Measurements from ENCODE around the gene PLEKHG4B. TPM values are rescaled to one million over a fixed set of nuclear protein-coding genes. Genes with fewer than 3 reads are reported as not detected.

Gene PLEKHG4B
- total RNA-seq, 1 donor from 2014 or later, result 49.4 TPM

DNA sequence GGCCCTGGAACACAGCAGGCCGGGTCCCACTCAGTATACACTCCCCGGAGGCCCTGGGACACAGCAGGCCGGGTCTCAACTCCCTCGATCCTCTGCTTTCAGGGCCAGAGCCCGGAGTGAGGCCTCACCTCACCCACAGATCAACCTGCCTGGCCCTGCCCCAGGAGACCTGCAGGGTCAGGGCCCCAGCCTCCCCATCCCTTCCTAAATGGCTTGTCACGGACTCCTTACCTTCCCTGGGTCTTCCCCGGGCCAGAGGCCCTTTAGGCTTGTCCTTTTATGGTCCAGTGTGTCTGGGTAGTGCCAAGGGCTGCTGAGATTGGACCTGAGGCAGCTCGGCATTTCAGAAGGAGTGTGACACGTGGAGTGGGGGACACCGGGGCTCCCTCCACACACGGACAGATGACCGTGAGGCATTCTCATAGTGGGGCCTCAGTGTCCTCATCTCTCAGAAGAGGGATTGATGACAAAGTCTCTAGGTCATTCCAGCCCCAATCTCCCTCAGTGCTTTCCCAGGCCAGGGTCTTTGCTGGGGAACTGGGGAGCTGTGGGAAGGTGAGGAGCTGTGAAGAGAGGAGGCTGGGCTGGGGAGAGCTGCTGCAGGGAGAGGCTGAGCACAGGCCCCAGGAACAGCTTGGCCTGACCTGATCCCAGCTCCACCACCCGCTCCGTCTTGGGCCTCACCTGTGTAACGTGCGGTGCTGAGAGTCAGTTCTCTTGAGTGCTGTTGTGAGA lies 18.0 kb upstream of the PLEKHG4B start:
- DNase-seq, result no peak
- TF ChIP-seq, protein P1, sequence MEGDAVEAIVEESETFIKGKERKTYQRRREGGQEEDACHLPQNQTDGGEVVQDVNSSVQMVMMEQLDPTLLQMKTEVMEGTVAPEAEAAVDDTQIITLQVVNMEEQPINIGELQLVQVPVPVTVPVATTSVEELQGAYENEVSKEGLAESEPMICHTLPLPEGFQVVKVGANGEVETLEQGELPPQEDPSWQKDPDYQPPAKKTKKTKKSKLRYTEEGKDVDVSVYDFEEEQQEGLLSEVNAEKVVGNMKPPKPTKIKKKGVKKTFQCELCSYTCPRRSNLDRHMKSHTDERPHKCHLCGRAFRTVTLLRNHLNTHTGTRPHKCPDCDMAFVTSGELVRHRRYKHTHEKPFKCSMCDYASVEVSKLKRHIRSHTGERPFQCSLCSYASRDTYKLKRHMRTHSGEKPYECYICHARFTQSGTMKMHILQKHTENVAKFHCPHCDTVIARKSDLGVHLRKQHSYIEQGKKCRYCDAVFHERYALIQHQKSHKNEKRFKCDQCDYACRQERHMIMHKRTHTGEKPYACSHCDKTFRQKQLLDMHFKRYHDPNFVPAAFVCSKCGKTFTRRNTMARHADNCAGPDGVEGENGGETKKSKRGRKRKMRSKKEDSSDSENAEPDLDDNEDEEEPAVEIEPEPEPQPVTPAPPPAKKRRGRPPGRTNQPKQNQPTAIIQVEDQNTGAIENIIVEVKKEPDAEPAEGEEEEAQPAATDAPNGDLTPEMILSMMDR (IDR thresholded peaks at IDR 0.05; ENCODE audit: partially characterized antibody, unreplicated experiment), result no peak
- H3K4me1 Mint-ChIP-seq (ENCODE audit: low read depth, unreplicated experiment), result peaks cover 17% of the 10 kb centered on the region
- H3K4me3 Mint-ChIP-seq (ENCODE audit: unreplicated experiment), result no peak overlapping the region
- H3K9me3 Mint-ChIP-seq (ENCODE audit: unreplicated experiment), result peaks cover 6% of the 10 kb centered on the region
- H3K36me3 Mint-ChIP-seq (ENCODE audit: unreplicated experiment), result peaks cover 6% of the 10 kb centered on the region
- peaks cover 6% of the 10 kb centered on the region for H3K27me3 Mint-ChIP-seq (ENCODE audit: unreplicated experiment)
- no peak overlapping the region for H3K27ac Mint-ChIP-seq (ENCODE audit: unreplicated experiment)

DNA sequence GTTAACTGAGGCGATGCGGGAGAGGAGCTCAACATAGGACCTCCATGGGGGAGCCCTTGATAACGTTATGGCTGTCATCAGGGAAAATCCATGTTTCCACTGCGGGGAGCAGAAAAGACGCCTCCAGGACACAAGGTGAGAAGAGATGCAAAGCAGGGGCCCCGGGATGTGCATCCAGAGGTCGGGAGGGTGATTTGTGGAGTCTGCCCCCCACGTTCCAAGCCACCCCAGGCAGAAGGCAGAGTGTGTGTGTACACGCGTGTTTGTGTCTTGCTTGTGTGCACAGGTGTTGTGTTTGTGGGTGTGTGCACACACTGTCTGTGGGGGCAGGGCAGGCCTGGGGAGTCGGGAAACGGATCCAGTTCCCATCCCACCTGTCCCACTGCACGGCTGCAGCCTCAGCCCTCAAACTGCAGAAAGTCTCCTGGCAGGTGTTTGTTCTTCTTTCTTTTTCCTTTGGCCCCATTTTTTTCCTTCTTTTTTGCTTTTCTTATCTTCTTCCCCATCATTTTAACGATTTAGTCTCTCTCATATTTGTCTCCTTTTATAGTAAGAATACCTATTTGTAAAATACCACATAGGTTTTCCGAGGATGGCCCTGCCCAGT lies 17.4 kb upstream of the PLEKHG4B start:
- Mint-ChIP-seq H3K27ac (ENCODE audit: unreplicated experiment) (no peak overlapping the region), H3K4me1 (ENCODE audit: low read depth, unreplicated experiment) (peaks cover 17% of the 10 kb centered on the region), H3K9me3 (ENCODE audit: unreplicated experiment) (peaks cover 4% of the 10 kb centered on the region), H3K4me3 (ENCODE audit: unreplicated experiment) (peak overlapping the region; percentile 37), H3K36me3 (ENCODE audit: unreplicated experiment) (no peaks in the 10 kb centered on the region), H3K27me3 (ENCODE audit: unreplicated experiment) (peaks cover 4% of the 10 kb centered on the region)
- no peak for DNase-seq
- TF ChIP-seq, protein P1 (IDR thresholded peaks at IDR 0.05; ENCODE audit: partially characterized antibody, unreplicated experiment), result no peak

DNA sequence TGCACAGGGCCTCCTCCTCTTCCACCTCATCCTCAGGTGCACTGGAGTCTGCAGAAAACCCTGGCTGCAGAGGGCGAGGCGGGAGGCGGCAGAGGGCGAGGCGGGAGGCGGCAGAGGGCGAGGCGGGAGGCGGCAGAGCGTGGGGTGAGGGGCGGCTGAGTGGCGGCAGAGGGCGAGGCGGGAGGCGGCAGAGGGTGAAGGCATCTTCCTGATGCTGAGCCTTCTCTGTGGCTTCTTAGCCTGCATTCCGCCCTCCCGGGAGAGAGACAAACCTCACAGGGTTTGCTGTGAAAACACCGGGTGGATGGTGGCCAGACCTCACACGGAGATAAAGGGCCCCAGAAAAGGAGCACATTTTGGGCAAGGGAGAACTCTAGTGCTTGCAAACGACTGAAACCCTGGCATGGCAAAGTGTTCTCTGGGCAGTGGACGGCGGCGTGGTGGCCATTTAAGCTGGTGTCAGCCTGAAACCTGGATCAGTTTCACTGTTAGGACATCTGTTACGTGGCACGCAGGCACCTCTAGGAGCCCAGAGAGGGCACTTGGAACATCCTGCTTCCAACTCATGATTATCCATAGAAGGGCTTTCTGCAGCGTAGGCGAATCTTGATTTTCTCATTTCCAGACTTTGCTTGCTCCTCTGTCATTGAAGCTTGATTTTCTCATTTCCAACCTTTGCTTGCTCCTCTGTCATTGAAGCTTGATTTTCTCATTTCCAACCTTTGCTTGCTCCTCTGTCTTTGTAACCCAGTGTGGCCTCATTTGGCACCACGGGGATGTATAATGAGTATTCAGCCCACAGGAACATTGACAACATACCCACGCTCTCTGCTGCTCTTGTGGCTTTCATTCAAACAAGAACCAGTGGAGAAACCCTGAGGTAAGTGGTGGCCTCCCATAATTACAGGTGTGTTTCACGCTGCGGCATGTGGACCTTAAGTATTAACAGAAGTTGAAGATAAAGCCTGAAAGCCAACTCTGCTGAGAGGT lies 16.3 kb upstream of the PLEKHG4B start:
- Mint-ChIP-seq H3K9me3 (ENCODE audit: unreplicated experiment) (peaks cover 4% of the 10 kb centered on the region), H3K4me3 (ENCODE audit: unreplicated experiment) (no peak overlapping the region), H3K4me1 (ENCODE audit: low read depth, unreplicated experiment) (peaks cover 17% of the 10 kb centered on the region), H3K27me3 (ENCODE audit: unreplicated experiment) (peaks cover 4% of the 10 kb centered on the region), H3K36me3 (ENCODE audit: unreplicated experiment) (no peaks in the 10 kb centered on the region), H3K27ac (ENCODE audit: unreplicated experiment) (no peak overlapping the region)
- no peak for DNase-seq
- TF ChIP-seq, protein P1 (IDR thresholded peaks at IDR 0.05; ENCODE audit: partially characterized antibody, unreplicated experiment), result no peak

DNA sequence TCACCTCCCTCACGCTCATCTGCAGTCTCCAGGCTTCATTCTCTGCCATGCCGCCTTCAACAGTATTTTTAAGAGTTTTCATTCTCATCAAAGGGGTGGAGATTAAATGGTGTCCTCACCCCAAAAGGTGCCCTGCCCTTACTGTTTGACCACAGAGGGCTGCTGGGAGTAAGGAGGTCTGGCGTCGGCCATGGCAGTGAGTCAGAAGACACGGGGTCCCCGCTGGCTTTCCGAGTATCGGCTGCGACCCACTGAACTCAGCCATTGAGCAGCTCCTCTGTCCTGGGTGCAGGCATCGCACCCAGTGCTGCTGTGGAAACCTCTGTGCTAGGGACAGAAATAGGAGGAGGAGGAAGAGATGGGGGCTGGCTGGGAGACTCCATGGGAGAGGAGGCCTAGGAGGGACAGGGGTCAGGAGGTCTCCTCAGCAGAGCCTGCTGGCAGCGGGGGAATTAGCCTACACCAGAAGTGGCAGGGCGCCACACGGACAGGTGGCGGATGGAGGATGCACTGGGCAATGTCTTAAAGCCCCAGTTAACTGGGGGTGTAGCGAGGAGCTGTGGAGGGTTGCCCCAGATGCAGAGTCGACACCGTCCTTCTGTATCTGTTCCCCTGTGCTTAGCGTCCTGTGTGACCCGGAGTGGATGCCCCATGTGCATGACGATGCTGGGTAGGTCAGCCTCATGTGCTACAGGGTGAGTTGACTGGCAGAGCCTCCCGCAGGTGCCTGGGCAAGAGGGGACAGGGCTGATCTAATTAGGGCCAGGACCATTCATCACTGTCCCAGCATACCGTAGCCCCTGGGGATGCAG lies 15.4 kb upstream of the PLEKHG4B start:
- H3K27me3 Mint-ChIP-seq (ENCODE audit: unreplicated experiment), result peaks cover 4% of the 10 kb centered on the region
- no peaks in the 10 kb centered on the region for H3K36me3 Mint-ChIP-seq (ENCODE audit: unreplicated experiment)
- H3K9me3 Mint-ChIP-seq (ENCODE audit: unreplicated experiment), result peaks cover 4% of the 10 kb centered on the region
- H3K27ac Mint-ChIP-seq (ENCODE audit: unreplicated experiment), result no peak overlapping the region
- no peak overlapping the region for H3K4me3 Mint-ChIP-seq (ENCODE audit: unreplicated experiment)
- peak; percentile 13 for DNase-seq
- peaks cover 21% of the 10 kb centered on the region for H3K4me1 Mint-ChIP-seq (ENCODE audit: low read depth, unreplicated experiment)
- TF ChIP-seq, protein P1 (IDR thresholded peaks at IDR 0.05; ENCODE audit: partially characterized antibody, unreplicated experiment), result no peak

Measured in glutamatergic neuron (in vitro differentiated cells).